ENCODE measurements around the gene INTS7. TPM values are rescaled to one million over a fixed set of nuclear protein-coding genes. Genes with fewer than 3 reads are reported as not detected.

Gene INTS7
- total RNA-seq, 2 donors from 2014 or later: 4.7 to 16.9 TPM

DNA sequence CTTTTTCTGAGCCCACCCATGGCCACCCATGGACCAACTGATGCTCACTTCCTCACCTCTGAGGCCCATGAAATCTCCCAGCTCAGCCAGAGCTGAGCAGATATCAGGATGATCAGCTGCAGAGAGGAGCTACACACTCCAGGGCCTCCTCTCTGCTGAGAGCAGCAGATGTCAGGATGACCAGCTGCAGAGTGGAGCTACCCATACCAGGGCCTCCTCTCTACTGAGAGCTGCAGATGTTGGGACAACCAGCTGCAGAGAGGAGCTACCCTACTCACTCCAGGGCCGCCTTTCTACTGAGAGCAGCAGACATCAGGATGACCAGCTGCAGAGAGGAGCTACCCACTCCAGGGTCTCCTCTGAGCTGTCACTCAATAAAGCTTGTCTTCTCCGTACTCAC is 133.4 kb downstream of the INTS7 start:
- TF ChIP-seq, protein P1, sequence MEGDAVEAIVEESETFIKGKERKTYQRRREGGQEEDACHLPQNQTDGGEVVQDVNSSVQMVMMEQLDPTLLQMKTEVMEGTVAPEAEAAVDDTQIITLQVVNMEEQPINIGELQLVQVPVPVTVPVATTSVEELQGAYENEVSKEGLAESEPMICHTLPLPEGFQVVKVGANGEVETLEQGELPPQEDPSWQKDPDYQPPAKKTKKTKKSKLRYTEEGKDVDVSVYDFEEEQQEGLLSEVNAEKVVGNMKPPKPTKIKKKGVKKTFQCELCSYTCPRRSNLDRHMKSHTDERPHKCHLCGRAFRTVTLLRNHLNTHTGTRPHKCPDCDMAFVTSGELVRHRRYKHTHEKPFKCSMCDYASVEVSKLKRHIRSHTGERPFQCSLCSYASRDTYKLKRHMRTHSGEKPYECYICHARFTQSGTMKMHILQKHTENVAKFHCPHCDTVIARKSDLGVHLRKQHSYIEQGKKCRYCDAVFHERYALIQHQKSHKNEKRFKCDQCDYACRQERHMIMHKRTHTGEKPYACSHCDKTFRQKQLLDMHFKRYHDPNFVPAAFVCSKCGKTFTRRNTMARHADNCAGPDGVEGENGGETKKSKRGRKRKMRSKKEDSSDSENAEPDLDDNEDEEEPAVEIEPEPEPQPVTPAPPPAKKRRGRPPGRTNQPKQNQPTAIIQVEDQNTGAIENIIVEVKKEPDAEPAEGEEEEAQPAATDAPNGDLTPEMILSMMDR (IDR thresholded peaks at IDR 0.05): no peak
- DNase-seq (ENCODE audit: low spot score) (no peak), ATAC-seq (ENCODE audit: insufficient number of reproducible peaks, low FRiP score, low read depth) (no peak)

DNA sequence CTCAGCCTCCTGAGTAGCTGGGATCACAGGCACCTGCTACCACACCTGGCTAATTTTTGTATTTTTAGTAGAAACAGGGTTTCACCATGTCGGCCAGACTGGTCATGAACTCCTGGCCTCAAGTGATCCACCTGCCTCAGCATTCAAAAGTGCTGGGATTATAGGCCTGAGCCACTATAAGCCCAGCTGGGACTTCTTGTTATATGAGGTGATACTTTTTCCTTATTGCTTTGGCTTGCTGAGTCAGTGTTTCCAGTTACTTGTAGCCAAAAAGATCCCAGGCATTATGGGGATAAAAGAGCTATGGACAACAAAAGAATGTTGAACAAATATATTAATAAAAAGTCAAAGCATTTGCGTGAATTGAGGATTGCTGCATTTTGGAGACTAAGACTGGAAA is 134.9 kb downstream of the INTS7 start:
- Histone ChIP-seq H3K4me1 (ENCODE audit: control insufficient read depth in 1 of 2, low read depth in 2 of 2) (no peaks in the 10 kb centered on the region), H3K27ac (no peak overlapping the region), H3K27me3 (replicated peaks; ENCODE audit: insufficient read depth) (no peaks in the 10 kb centered on the region), H3K9me3 (no peaks in the 10 kb centered on the region), H3K36me3 (no peaks in the 10 kb centered on the region), H3K4me3 (no peak overlapping the region)
- ATAC-seq (ENCODE audit: insufficient number of reproducible peaks, low FRiP score, low read depth) (no peak), DNase-seq (ENCODE audit: low spot score) (no peak)
- TF ChIP-seq, protein P1 (IDR thresholded peaks at IDR 0.05): no peak

More for the DNA sequence above, 133.4 kb downstream of the INTS7 start:
- H3K36me3 ChIP-seq: no peaks in the 10 kb centered on the region
- H3K4me3 ChIP-seq: no peak overlapping the region
- H3K9me3 ChIP-seq: no peaks in the 10 kb centered on the region
- H3K27me3 ChIP-seq (replicated peaks; ENCODE audit: insufficient read depth): no peaks in the 10 kb centered on the region
- no peaks in the 10 kb centered on the region for H3K4me1 ChIP-seq (ENCODE audit: control insufficient read depth in 1 of 2, low read depth in 2 of 2)
- H3K27ac ChIP-seq: no peak overlapping the region

DNA sequence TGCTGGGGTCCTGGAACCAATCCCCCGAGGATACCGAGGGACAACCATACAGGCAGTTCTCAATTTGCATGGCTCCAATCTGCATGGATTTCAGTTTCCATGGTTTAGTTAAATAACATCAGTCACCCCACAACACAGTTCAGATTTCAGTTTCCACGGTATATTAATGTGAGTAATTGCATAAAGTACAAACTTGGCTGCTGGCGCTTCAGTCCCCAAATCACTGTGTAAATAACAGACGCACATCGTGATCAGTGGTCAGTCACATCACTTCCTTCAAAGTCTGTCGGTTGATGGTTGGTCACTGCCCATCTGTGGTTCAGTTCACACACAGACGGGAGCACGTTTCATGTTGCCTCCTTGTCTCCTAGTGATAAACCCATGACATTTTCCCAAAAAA is 138.4 kb downstream of the INTS7 start:
- no peak for ATAC-seq (ENCODE audit: insufficient number of reproducible peaks, low FRiP score, low read depth)
- no peaks in the 10 kb centered on the region for H3K9me3 ChIP-seq
- DNase-seq (ENCODE audit: low spot score): no peak
- TF ChIP-seq, protein P1 (IDR thresholded peaks at IDR 0.05): no peak
- no peak overlapping the region for H3K4me3 ChIP-seq
- H3K27ac ChIP-seq: no peak overlapping the region
- no peaks in the 10 kb centered on the region for H3K4me1 ChIP-seq (ENCODE audit: control insufficient read depth in 1 of 2, low read depth in 2 of 2)
- H3K36me3 ChIP-seq: no peaks in the 10 kb centered on the region
- no peaks in the 10 kb centered on the region for H3K27me3 ChIP-seq (replicated peaks; ENCODE audit: insufficient read depth)

DNA sequence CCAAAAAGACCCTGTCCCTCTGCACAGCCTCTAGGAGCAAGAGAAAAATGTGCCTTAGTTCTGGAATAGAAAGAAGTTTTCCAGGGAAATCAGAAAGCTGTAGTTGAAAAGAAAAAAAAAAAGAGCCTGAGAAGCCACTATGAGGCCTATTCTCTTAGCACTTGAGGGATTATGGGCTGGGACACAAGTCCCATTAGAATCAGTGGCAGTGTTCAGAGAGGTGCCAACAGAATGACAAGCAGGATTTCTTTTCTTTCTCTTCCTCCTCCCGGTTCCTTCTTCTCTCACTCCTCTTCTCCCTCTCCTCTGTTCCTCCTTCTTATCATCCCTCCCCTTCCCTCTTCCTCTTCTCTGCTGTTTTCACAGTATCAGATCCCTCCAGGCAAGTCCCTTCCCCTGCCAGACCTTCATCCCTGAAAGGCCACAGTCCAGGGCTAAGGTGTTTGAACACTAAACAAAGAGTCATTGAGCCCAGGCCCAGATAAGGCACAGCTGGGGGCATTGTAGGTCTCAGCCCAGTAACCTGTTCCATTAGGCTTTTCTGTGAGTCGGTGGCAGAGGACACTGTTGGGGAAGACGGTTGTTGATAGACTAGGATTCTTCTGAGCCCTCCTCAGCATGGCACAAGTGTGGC is 140.1 kb downstream of the INTS7 start:
- H3K36me3 ChIP-seq: no peaks in the 10 kb centered on the region
- no peak overlapping the region for H3K4me3 ChIP-seq
- H3K27ac ChIP-seq: no peak overlapping the region
- H3K4me1 ChIP-seq (ENCODE audit: control insufficient read depth in 1 of 2, low read depth in 2 of 2): no peaks in the 10 kb centered on the region
- DNase-seq (ENCODE audit: low spot score) (no peak), ATAC-seq (ENCODE audit: insufficient number of reproducible peaks, low FRiP score, low read depth) (no peak)
- no peaks in the 10 kb centered on the region for H3K27me3 ChIP-seq (replicated peaks; ENCODE audit: insufficient read depth)
- no peaks in the 10 kb centered on the region for H3K9me3 ChIP-seq
- TF ChIP-seq, protein P1 (IDR thresholded peaks at IDR 0.05): no peak

DNA sequence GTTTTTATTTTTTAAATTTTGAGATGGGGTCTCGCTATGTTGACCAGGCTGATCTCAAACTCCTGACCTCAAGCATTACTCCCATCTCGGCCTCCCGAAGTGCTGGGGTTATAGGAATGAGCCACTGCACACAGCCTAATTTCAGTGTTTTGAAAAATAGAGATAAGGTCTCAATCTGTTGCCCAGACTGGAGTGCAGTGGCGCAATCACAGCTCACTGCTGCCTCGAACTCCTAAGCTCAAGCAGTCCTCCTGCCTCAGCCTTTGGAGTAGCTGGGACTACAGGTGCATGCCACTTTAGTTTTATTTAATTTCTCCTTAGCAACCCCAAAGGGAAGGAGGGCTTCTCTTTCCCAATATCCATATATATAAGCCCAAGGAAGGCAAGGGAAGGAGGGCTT is 141.0 kb downstream of the INTS7 start:
- Histone ChIP-seq H3K27ac (no peak overlapping the region), H3K4me1 (ENCODE audit: control insufficient read depth in 1 of 2, low read depth in 2 of 2) (no peaks in the 10 kb centered on the region), H3K27me3 (replicated peaks; ENCODE audit: insufficient read depth) (no peaks in the 10 kb centered on the region), H3K36me3 (no peaks in the 10 kb centered on the region), H3K4me3 (no peak overlapping the region), H3K9me3 (no peaks in the 10 kb centered on the region)
- DNase-seq (ENCODE audit: low spot score): no peak
- ATAC-seq (ENCODE audit: insufficient number of reproducible peaks, low FRiP score, low read depth): no peak
- TF ChIP-seq, protein P1 (IDR thresholded peaks at IDR 0.05): no peak
